ENCODE data around the gene LTBP2.

The LTBP2 gene

DNA sequence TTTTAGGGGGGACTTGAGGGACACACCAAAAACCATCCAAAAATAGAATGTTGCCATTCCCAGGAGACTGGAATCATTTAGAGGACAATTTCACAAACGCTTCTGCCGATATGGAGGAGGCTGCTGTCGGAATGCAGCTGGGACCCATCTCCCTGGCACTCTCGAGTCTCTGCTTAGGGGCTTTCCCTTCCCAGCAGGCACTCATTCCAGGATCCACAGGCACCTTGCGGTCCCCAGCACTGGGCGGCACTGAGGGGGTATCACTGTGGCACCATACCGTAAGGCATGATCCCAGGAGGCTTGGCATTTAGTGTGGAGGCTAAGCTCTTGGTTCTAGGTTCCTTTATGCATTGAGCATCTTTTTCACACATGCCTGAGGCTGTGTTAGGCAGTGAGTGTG, 36.6 kb upstream of the LTBP2 start:
- H3K4me2 ChIP-seq (ENCODE audit: low read depth, low read length): no peak overlapping the region
- H3K9ac ChIP-seq (ENCODE audit: low read length): no peak overlapping the region
- H4K20me1 ChIP-seq (ENCODE audit: insufficient read depth, low read length): no peaks in the 10 kb centered on the region
- H3F3A ChIP-seq (ENCODE audit: insufficient read depth, low read length): no peaks in the 10 kb centered on the region
- no peak overlapping the region for H2AFZ ChIP-seq (ENCODE audit: low read length)
- no peak for DNase-seq
- TF ChIP-seq EZH2phosphoT487 (IDR thresholded peaks at IDR 0.05; ENCODE audit: low read length): no peak
- no peaks in the 10 kb centered on the region for H3K27me3 ChIP-seq (replicated peaks; ENCODE audit: insufficient read depth, low read length)
- no peaks in the 10 kb centered on the region for H3K79me2 ChIP-seq (ENCODE audit: low read length)
- no peaks in the 10 kb centered on the region for H3K4me1 ChIP-seq (ENCODE audit: low read length)
- H3K9me3 ChIP-seq (replicated peaks; ENCODE audit: insufficient read depth, low read length): no peaks in the 10 kb centered on the region
- H3K9me2 ChIP-seq (replicated peaks; ENCODE audit: insufficient read depth, low read length): no peaks in the 10 kb centered on the region
- no peak overlapping the region for H3K4me3 ChIP-seq (ENCODE audit: low read length)
- no peak overlapping the region for H3K27ac ChIP-seq (ENCODE audit: low read length)
- H3K36me3 ChIP-seq (replicated peaks; ENCODE audit: insufficient read depth, low read length): no peaks in the 10 kb centered on the region

DNA sequence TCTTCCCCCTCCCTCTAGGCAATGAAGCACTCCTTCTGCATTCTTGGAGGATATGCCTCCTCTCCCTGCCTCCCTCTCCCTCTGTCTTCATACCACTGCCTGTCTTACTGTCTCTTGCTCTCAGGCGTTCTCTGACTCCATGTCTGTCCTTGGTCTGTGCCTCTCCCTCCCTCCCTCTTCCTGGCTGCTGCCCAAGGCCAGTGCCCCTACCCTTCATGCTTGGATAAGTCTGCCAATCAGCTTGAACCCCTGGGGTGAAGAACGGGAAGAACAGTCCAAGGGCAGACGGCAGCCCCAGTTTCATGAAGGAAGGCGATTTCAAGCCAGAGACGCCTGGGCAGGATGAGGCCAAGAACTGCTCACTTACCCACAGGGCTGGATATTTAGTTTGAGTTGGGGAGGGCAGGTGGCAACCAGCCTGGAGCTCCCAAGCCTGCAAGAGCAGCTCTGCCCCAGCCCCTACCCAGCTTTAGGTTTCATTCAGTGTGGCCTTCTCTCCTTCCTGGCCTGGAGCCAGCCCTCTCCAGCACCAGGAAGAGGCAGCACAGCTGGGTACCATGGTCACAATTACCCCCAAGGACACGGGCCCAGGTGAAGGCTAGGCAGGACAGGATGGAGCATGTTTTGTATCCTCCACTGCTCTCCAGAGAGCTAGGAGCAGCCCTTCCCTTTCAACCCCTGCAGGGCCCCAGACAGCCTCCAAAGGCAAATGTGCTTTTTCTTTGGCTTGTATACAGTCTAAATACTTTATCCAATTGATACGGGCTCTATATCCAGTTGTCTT, 35.8 kb upstream of the LTBP2 start:
- no peaks in the 10 kb centered on the region for H4K20me1 ChIP-seq (ENCODE audit: insufficient read depth, low read length)
- no peak overlapping the region for H3K4me2 ChIP-seq (ENCODE audit: low read depth, low read length)
- TF ChIP-seq EZH2 (optimal IDR thresholded peaks at IDR 0.05; ENCODE audit: low read depth, low read length): no peak
- no peak for TF ChIP-seq EZH2phosphoT487 (IDR thresholded peaks at IDR 0.05; ENCODE audit: low read length)
- TF ChIP-seq, protein P1, sequence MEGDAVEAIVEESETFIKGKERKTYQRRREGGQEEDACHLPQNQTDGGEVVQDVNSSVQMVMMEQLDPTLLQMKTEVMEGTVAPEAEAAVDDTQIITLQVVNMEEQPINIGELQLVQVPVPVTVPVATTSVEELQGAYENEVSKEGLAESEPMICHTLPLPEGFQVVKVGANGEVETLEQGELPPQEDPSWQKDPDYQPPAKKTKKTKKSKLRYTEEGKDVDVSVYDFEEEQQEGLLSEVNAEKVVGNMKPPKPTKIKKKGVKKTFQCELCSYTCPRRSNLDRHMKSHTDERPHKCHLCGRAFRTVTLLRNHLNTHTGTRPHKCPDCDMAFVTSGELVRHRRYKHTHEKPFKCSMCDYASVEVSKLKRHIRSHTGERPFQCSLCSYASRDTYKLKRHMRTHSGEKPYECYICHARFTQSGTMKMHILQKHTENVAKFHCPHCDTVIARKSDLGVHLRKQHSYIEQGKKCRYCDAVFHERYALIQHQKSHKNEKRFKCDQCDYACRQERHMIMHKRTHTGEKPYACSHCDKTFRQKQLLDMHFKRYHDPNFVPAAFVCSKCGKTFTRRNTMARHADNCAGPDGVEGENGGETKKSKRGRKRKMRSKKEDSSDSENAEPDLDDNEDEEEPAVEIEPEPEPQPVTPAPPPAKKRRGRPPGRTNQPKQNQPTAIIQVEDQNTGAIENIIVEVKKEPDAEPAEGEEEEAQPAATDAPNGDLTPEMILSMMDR (IDR thresholded peaks at IDR 0.05; ENCODE audit: low read length): no peak
- H3K9me2 ChIP-seq (replicated peaks; ENCODE audit: insufficient read depth, low read length): no peaks in the 10 kb centered on the region
- no peaks in the 10 kb centered on the region for H3K9me3 ChIP-seq (replicated peaks; ENCODE audit: insufficient read depth, low read length)
- H3F3A ChIP-seq (ENCODE audit: insufficient read depth, low read length): no peaks in the 10 kb centered on the region
- H3K36me3 ChIP-seq (replicated peaks; ENCODE audit: insufficient read depth, low read length): no peaks in the 10 kb centered on the region
- no peak overlapping the region for H3K4me3 ChIP-seq (ENCODE audit: low read length)
- no peak overlapping the region for H2AFZ ChIP-seq (ENCODE audit: low read length)
- H3K27ac ChIP-seq (ENCODE audit: low read length): no peak overlapping the region
- no peaks in the 10 kb centered on the region for H3K79me2 ChIP-seq (ENCODE audit: low read length)
- no peak overlapping the region for H3K9ac ChIP-seq (ENCODE audit: low read length)
- no peaks in the 10 kb centered on the region for H3K27me3 ChIP-seq (replicated peaks; ENCODE audit: insufficient read depth, low read length)
- DNase-seq: no peak
- H3K4me1 ChIP-seq (ENCODE audit: low read length): no peaks in the 10 kb centered on the region

DNA sequence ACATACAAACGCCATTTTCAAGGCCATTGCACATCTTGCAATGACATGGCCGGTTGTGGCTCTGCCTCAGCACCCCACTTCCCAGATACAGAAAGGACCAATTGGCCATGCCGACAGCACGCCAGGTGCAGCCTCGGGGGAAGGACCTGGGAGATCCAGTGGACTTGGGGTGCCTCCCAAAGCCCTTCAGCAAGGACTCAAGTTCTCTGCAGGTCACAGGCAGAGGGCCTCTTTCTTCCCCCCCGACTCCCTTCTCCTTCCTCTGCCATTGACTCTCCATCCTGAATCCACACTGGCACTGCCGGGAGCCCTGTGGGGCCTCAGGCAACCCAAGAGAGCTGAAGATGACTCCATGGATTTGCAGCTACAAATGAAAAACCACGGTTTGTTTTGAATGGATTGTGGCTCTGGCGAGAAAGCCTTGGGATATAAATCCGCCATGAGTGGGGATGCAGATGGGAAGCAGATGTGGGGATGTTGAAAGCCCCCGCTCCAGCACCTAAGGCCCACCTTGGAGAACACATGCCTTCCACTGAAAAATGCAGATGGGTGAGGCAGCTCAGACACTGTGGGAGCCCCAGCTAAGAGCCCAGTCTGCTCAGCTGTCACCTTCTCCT, 35.1 kb upstream of the LTBP2 start:
- no peaks in the 10 kb centered on the region for H4K20me1 ChIP-seq (ENCODE audit: insufficient read depth, low read length)
- H3K27me3 ChIP-seq (replicated peaks; ENCODE audit: insufficient read depth, low read length): no peaks in the 10 kb centered on the region
- H3K4me3 ChIP-seq (ENCODE audit: low read length): no peak overlapping the region
- H2AFZ ChIP-seq (ENCODE audit: low read length): no peak overlapping the region
- H3K9ac ChIP-seq (ENCODE audit: low read length): no peak overlapping the region
- no peaks in the 10 kb centered on the region for H3K4me1 ChIP-seq (ENCODE audit: low read length)
- TF ChIP-seq EZH2phosphoT487 (IDR thresholded peaks at IDR 0.05; ENCODE audit: low read length) (no peak), EZH2 (optimal IDR thresholded peaks at IDR 0.05; ENCODE audit: low read depth, low read length) (no peak)
- TF ChIP-seq, protein P1 (IDR thresholded peaks at IDR 0.05; ENCODE audit: low read length): no peak
- no peak for DNase-seq
- no peak overlapping the region for H3K4me2 ChIP-seq (ENCODE audit: low read depth, low read length)
- no peaks in the 10 kb centered on the region for H3K36me3 ChIP-seq (replicated peaks; ENCODE audit: insufficient read depth, low read length)
- no peaks in the 10 kb centered on the region for H3K79me2 ChIP-seq (ENCODE audit: low read length)
- H3F3A ChIP-seq (ENCODE audit: insufficient read depth, low read length): no peaks in the 10 kb centered on the region
- H3K27ac ChIP-seq (ENCODE audit: low read length): no peak overlapping the region
- H3K9me3 ChIP-seq (replicated peaks; ENCODE audit: insufficient read depth, low read length): no peaks in the 10 kb centered on the region
- H3K9me2 ChIP-seq (replicated peaks; ENCODE audit: insufficient read depth, low read length): no peaks in the 10 kb centered on the region

Data from MM.1S (cell line).